Transverse colon (tissue), 4 donors: ENCODE measurements around the gene MAN1C1. TPM values are rescaled to one million over a fixed set of nuclear protein-coding genes. Genes with fewer than 3 reads are reported as not detected.

ENCODE experiments used
- DNase-seq: peaks from one replicate; pipeline ENCODE4 v3.0.0-alpha.2; 2019
- H3K27ac ChIP-seq, 4 donors: fragments of 200-600 bp; sonication (generic); 2 replicates each; pipeline ENCODE4 v1.5.1; 2016 to 2018; ENCODE audit warnings: inconsistent platforms in 4 of 4
- H3K27me3 ChIP-seq: fragments of 200-600 bp; sonication (generic); 2 replicates; pipeline ENCODE4 v1.5.1; 2017; ENCODE audit warnings: inconsistent platforms
- H3K36me3 ChIP-seq, 4 donors: fragments of 200-600 bp; sonication (generic); 2 replicates each; pipeline ENCODE4 v1.5.1; 2017 to 2019; ENCODE audit warnings: inconsistent platforms in 4 of 4
- H3K4me1 ChIP-seq, 4 donors: fragments of 200-600 bp; sonication (generic); 2 replicates each; pipeline ENCODE4 v1.5.1; 2017 to 2020; ENCODE audit warnings: inconsistent platforms in 4 of 4
- H3K4me3 ChIP-seq, 4 donors: fragments of 200-600 bp; sonication (generic); 1 replicate in 1 of 4; 2 replicates in 3 of 4; pipeline versions ENCODE4 v1.5.1 to v1.6.1; 2017 to 2019; ENCODE audit warnings: inconsistent platforms in 4 of 4
- H3K9me3 ChIP-seq, 2 donors: fragments of 200-600 bp; sonication (generic); 2 replicates each; pipeline ENCODE4 v1.5.1; 2017 to 2019; ENCODE audit warnings: inconsistent platforms in 2 of 2
- EP300 ChIP-seq: sonication (generic); formaldehyde crosslinking; IDR thresholded peaks from one replicate; pipeline ENCODE4 v1.6.1; 2017; ENCODE audit warnings: antibody characterized with exemption, low read depth
- POLR2A ChIP-seq: fragments of 450-650 bp; IDR thresholded peaks from one replicate; pipeline ENCODE4 v1.6.1; 2016; ENCODE audit warnings: antibody characterized with exemption, mild to moderate bottlenecking, moderate library complexity
- POLR2AphosphoS5 ChIP-seq, 3 donors: sonication (generic); formaldehyde crosslinking; IDR thresholded peaks; one replicate each; pipeline ENCODE4 v1.6.1; 2016; ENCODE audit warnings: antibody characterized with exemption in 3 of 3
- WGBS, 2 donors: methylation state at CpG; one replicate each; pipeline ENCODE4 v1.1.5; 2018; ENCODE audit warnings: low coverage in 1 of 2; 5-methylcytosine and 5-hydroxymethylcytosine counted together
- in situ Hi-C, 4 donors: fragments of 200-750 bp; cut with MboI; loops; one replicate each; pipeline versions ENCODE4 v1.15.0 to v1.15.1; 2017; ENCODE audit warnings: low sequenced_read_pairs in 3 of 4, low pct_ligation_motif_present in 1 of 4, low pct_unique_long_range_greater_than_20kb in 1 of 4
- intact Hi-C: fragments of 100-400 bp; cut with DNase I; formaldehyde crosslinking; loops from one replicate; pipeline ENCODE4 v1.15.1; 2023; ENCODE audit warnings: low total_unique reads
- total RNA-seq, 4 donors: library from RNA; depleted of rRNA; stranded (reverse); fragments of >200 nt; gene quantifications; one replicate each; pipeline ENCODE4 v1.1.0, GENCODE V29; 2016
- TF ChIP-seq, protein P1 (sequence below), 5 experiments: fragments of 200-600 bp in 3 of 5; fragments of 450-650 bp in 2 of 5; sonication (generic) in 3 of 5; IDR thresholded peaks; 1 replicate in 2 of 5; 2 replicates in 3 of 5; pipeline ENCODE4 v1.5.1; 2016 to 2017; ENCODE audit warnings: antibody characterized with exemption in 5 of 5, inconsistent platforms in 3 of 5, mild to moderate bottlenecking in 2 of 5, moderate library complexity in 1 of 5

Gene MAN1C1
- total RNA-seq, 4 donors from 2014 or later = 2.4 to 6.8 (median 4.3) TPM

DNA sequence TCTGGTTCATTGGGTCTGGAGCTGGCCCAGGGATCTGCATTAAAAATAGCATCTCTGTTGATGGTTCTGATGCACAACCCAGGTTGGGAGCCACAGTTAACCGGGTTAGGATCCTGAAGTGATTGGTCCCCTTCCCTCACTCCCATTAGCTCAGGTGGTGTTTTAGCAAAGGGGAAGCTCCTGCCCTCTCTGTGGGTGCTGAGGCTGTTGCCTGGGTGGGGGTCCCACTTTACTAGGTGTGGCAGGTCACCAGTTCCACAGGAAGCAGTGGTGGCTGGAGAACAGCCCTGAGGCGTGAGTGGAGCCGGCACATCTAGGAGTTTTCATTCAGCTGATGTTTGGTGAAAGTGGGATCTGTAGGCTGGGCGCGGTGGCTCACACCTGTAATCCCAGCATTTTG, 86.5 kb downstream of the MAN1C1 start:
- no peaks in the 10 kb centered on the region for H3K36me3 ChIP-seq
- intact Hi-C loops (no loop called here), in situ Hi-C loops (no loop called here)
- H3K9me3 ChIP-seq = no peaks in the 10 kb centered on the region
- 94% methylated on average over 5 of the region's 5 CpGs; no CpG with 5 or more reads in 1 of the 2 donors for WGBS, 2 donors
- no peaks in the 10 kb centered on the region for H3K27me3 ChIP-seq
- no peak overlapping the region for H3K4me3 ChIP-seq
- no peak for TF ChIP-seq POLR2A
- DNase-seq = no peak
- peaks cover 8 to 45% (median 22%) of the 10 kb centered on the region in 4 donors for H3K4me1 ChIP-seq
- peak overlapping the region in 2 of 4 donors; percentile 83 for H3K27ac ChIP-seq

DNA sequence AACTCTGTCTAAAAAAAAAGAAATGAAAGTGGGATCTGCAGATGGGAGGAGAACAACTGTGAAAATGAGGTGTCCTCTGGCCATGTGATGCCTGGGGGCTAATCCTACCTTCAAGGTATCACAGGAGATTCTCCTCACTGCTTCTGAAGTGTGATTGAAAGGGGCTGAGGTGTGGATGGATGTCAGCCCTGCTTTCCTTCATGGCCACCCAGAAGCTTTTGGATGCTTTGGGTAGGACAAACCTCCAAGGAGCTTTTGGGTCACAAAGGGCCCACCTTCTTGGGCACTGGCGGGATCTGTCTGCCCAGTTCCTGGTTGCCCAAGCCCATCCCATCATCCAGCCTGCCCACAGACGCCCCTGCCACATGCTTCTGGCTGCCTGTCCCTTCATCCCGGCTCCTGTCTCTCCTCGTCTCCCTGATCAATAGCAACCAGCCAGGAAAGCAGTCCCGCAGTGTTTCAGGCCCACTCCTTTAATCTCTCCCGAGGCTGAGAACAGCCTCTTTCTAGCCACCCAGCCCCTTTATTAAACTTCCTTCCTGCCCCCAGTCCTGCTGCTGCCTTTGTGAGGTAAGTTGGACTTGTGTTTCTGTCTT, 87.2 kb downstream of the MAN1C1 start:
- no peak overlapping the region for H3K27ac ChIP-seq
- intact Hi-C loops = no loop called here

DNA sequence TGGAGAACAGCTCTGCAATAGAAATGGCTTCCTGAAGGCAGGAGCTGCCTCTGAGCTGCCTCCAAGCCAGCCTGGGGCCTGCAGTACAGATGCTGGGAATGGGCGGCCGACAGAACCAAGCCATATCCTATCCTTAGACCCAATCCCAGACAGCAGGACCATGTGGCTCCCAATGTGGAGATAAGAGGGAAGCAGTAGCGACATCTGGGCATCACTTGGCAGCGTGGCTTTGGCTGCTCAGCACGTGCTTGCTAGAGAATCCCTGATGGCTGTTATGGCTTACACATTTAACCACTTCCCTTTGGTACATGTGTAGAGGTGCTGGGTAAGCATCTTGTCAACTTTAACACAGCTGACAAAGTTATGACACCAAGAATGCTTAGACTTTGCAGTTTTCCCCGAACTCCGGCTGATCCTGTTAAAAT, 87.7 kb downstream of the MAN1C1 start:
- WGBS, 2 donors = 57 to 67% methylated on average over 2 to 7 of the region's 7 CpGs
- Histone ChIP-seq H3K36me3 (no peaks in the 10 kb centered on the region), H3K27ac (no peak overlapping the region), H3K27me3 (no peaks in the 10 kb centered on the region), H3K4me3 (no peak overlapping the region), H3K4me1 (peaks cover 7 to 44% (median 19%) of the 10 kb centered on the region in 4 donors), H3K9me3 (no peaks in the 10 kb centered on the region)
- TF ChIP-seq EP300 (no peak), POLR2A (no peak), POLR2AphosphoS5 (IDR thresholded peaks at IDR 0.05) (no peak)
- TF ChIP-seq, protein P1, sequence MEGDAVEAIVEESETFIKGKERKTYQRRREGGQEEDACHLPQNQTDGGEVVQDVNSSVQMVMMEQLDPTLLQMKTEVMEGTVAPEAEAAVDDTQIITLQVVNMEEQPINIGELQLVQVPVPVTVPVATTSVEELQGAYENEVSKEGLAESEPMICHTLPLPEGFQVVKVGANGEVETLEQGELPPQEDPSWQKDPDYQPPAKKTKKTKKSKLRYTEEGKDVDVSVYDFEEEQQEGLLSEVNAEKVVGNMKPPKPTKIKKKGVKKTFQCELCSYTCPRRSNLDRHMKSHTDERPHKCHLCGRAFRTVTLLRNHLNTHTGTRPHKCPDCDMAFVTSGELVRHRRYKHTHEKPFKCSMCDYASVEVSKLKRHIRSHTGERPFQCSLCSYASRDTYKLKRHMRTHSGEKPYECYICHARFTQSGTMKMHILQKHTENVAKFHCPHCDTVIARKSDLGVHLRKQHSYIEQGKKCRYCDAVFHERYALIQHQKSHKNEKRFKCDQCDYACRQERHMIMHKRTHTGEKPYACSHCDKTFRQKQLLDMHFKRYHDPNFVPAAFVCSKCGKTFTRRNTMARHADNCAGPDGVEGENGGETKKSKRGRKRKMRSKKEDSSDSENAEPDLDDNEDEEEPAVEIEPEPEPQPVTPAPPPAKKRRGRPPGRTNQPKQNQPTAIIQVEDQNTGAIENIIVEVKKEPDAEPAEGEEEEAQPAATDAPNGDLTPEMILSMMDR (IDR thresholded peaks at IDR 0.05) = no peak
- intact Hi-C loops = no loop called here
- no peak for DNase-seq
- in situ Hi-C loops = no loop called here

More for the DNA sequence above, 87.2 kb downstream of the MAN1C1 start:
- H3K4me3 ChIP-seq = no peak overlapping the region
- H3K9me3 ChIP-seq = no peaks in the 10 kb centered on the region
- no peak for DNase-seq
- no peaks in the 10 kb centered on the region for H3K27me3 ChIP-seq
- H3K36me3 ChIP-seq = no peaks in the 10 kb centered on the region
- in situ Hi-C loops = no loop called here
- H3K4me1 ChIP-seq = peaks cover 8 to 46% (median 20%) of the 10 kb centered on the region in 4 donors
- WGBS, 2 donors = 87 to 96% methylated on average over 4 to 6 of the region's 6 CpGs
- TF ChIP-seq POLR2AphosphoS5 (IDR thresholded peaks at IDR 0.05) (no peak), EP300 (no peak), POLR2A (no peak)
- TF ChIP-seq, protein P1 (IDR thresholded peaks at IDR 0.05) = no peak

DNA sequence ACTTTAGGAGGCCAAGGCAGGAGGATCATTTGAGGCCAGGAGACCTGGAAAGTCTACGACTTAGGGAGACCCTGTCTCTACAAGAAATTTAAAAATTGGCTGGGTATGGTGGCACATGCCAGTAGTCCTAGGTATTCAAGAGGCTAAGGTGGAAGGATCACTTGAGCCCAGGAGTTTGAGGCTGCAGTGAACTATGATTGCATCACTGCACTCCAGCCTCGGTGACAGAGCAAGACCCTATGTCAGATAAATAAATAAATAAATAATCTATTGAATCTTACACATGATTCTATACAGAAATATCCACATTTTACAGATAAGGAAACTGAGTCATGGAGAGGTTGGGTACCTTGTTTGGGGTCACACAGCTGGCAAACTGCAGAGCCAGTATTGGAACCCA, 89.1 kb downstream of the MAN1C1 start:
- no peak for DNase-seq
- WGBS, 2 donors = 83 to 93% methylated on average over 2 of the region's 2 CpGs
- TF ChIP-seq POLR2AphosphoS5 (IDR thresholded peaks at IDR 0.05) (no peak), POLR2A (no peak), EP300 (no peak)
- TF ChIP-seq, protein P1 (IDR thresholded peaks at IDR 0.05) = no peak
- peaks cover 0 to 29% (median 9%) of the 10 kb centered on the region in 4 donors for H3K4me1 ChIP-seq
- no peaks in the 10 kb centered on the region for H3K27me3 ChIP-seq
- intact Hi-C loops = no loop called here
- in situ Hi-C loops = no loop called here
- no peak overlapping the region for H3K27ac ChIP-seq
- no peaks in the 10 kb centered on the region for H3K9me3 ChIP-seq
- H3K4me3 ChIP-seq = no peak overlapping the region
- H3K36me3 ChIP-seq = no peaks in the 10 kb centered on the region
